H9 (cell line): ENCODE data around the gene PSMB3. TPM values are rescaled to one million over a fixed set of nuclear protein-coding genes. Genes with fewer than 3 reads are reported as not detected.

Experiments used
- DNase-seq: peaks from one replicate; pipeline ENCODE4 v3.0.0-alpha.2; 2017
- H2AFZ ChIP-seq: one replicate; pipeline ENCODE4 v1.6.1; 2013; ENCODE audit warnings: mild to moderate bottlenecking, low read length, control low read depth, moderate library complexity
- H2AK5ac ChIP-seq: 2 replicates; pipeline ENCODE4 v1.6.1; 2013; ENCODE audit warnings: low read length, control low read depth, mixed read lengths; ENCODE audit not compliant: insufficient read length
- H2BK120ac ChIP-seq: one replicate; pipeline ENCODE4 v1.6.1; 2013; ENCODE audit warnings: low read depth, mild to moderate bottlenecking, low read length, control low read depth, inconsistent platforms; ENCODE audit not compliant: poor library complexity, severe bottlenecking
- H2BK12ac ChIP-seq: 2 replicates; pipeline ENCODE4 v1.6.1; 2013; ENCODE audit warnings: low read length, control low read depth, mixed read lengths, low read depth; ENCODE audit not compliant: insufficient read length
- H2BK15ac ChIP-seq: 2 replicates; pipeline ENCODE4 v1.6.1; 2013; ENCODE audit warnings: low read depth, low read length, control low read depth
- H2BK20ac ChIP-seq: one replicate; pipeline ENCODE4 v1.6.1; 2013; ENCODE audit warnings: low read depth, mild to moderate bottlenecking, low read length, control low read depth, inconsistent platforms; ENCODE audit not compliant: poor library complexity, severe bottlenecking
- H2BK5ac ChIP-seq: 2 replicates; pipeline ENCODE4 v1.6.1; 2013; ENCODE audit warnings: low read length, control low read depth, mixed read lengths; ENCODE audit not compliant: insufficient read length
- H3K14ac ChIP-seq: 2 replicates; pipeline ENCODE4 v1.6.1; 2013; ENCODE audit warnings: low read length, control low read depth; ENCODE audit not compliant: insufficient read depth
- H3K18ac ChIP-seq: 2 replicates; pipeline ENCODE4 v1.6.1; 2013; ENCODE audit warnings: low read depth, mild to moderate bottlenecking, mixed read lengths, low read length, control low read depth; ENCODE audit not compliant: insufficient read length
- H3K23ac ChIP-seq: 2 replicates; pipeline ENCODE4 v1.6.1; 2013; ENCODE audit warnings: low read length, control low read depth, mixed read lengths, low read depth; ENCODE audit not compliant: insufficient read length
- H3K23me2 ChIP-seq: 2 replicates; pipeline ENCODE4 v1.6.1; 2013; ENCODE audit warnings: low read depth, mild to moderate bottlenecking, mixed read lengths, low read length, control low read depth; ENCODE audit not compliant: insufficient read length, poor library complexity, severe bottlenecking
- H3K27ac ChIP-seq: 2 replicates; pipeline ENCODE4 v1.5.1; 2013; ENCODE audit warnings: low read length, control low read depth, mixed read lengths, low read depth; ENCODE audit not compliant: insufficient read length
- H3K27me3 ChIP-seq: 2 replicates; pipeline ENCODE4 v1.6.1; 2013; ENCODE audit warnings: low read length, control low read depth, inconsistent platforms; ENCODE audit not compliant: insufficient read depth
- H3K4ac ChIP-seq: 2 replicates; pipeline ENCODE4 v1.6.1; 2013; ENCODE audit warnings: low read depth, mild to moderate bottlenecking, control low read depth, inconsistent platforms, low read length, moderate library complexity
- H3K4me1 ChIP-seq: 2 replicates; pipeline ENCODE4 v1.6.1; 2013; ENCODE audit warnings: low read length, control low read depth, inconsistent platforms; ENCODE audit not compliant: insufficient read depth
- H3K4me2 ChIP-seq: 2 replicates; pipeline ENCODE4 v1.6.1; 2013; ENCODE audit warnings: low read length, control low read depth, mixed read lengths; ENCODE audit not compliant: insufficient read length, insufficient read depth
- H3K56ac ChIP-seq: 2 replicates; pipeline ENCODE4 v1.6.1; 2013; ENCODE audit warnings: low read depth, mild to moderate bottlenecking, mixed read lengths, low read length, control low read depth; ENCODE audit not compliant: insufficient read length
- H3K79me1 ChIP-seq: 2 replicates; pipeline ENCODE4 v1.6.1; 2013; ENCODE audit warnings: low read depth, mild to moderate bottlenecking, moderate library complexity, low read length, control low read depth, inconsistent platforms; ENCODE audit not compliant: insufficient read depth, poor library complexity, severe bottlenecking
- H3K79me2 ChIP-seq: 2 replicates; pipeline ENCODE4 v1.6.1; 2013; ENCODE audit warnings: low read length, control low read depth, inconsistent platforms; ENCODE audit not compliant: insufficient read depth
- H3K9ac ChIP-seq: 2 replicates; pipeline ENCODE4 v1.6.1; 2013; ENCODE audit warnings: low read length, control low read depth, mixed read lengths; ENCODE audit not compliant: insufficient read length; ENCODE audit errors: extremely low read depth
- H3K9me3 ChIP-seq: one replicate; pipeline ENCODE4 v1.6.1; 2013; ENCODE audit warnings: low read depth, low read length, inconsistent platforms; ENCODE audit not compliant: control insufficient read depth
- H3T11ph ChIP-seq: one replicate; pipeline ENCODE4 v1.6.1; 2013; ENCODE audit warnings: mild to moderate bottlenecking, low read length, control low read depth, inconsistent platforms
- H4K20me1 ChIP-seq: one replicate; pipeline ENCODE4 v1.6.1; 2013; ENCODE audit not compliant: control insufficient read depth, insufficient read length, insufficient read depth
- H4K5ac ChIP-seq: 2 replicates; pipeline ENCODE4 v1.6.1; 2013; ENCODE audit warnings: low read depth, mild to moderate bottlenecking, mixed read lengths, low read length, control low read depth; ENCODE audit not compliant: insufficient read length
- H4K8ac ChIP-seq: replicated peaks from 2 replicates; pipeline ENCODE4 v1.6.1; 2013; ENCODE audit warnings: low read length, control low read depth, mixed read lengths, low read depth; ENCODE audit not compliant: insufficient read length
- H4K91ac ChIP-seq: 2 replicates; pipeline ENCODE4 v1.6.1; 2013; ENCODE audit warnings: low read depth, mild to moderate bottlenecking, moderate library complexity, mixed read lengths, low read length, control low read depth; ENCODE audit not compliant: insufficient read length
- H3K27ac Mint-ChIP-seq, 3 experiments: 2 replicates in 2 of 3; 3 replicates in 1 of 3; pipeline ENCODE4 v1.8.0; 2020 to 2021; ENCODE audit warnings: mixed read lengths in 3 of 3, mild to moderate bottlenecking in 1 of 3, moderate library complexity in 1 of 3
- H3K27me3 Mint-ChIP-seq: 2 replicates; pipeline ENCODE4 v1.8.0; 2021; ENCODE audit warnings: low read depth, mild to moderate bottlenecking, moderate library complexity, mixed read lengths
- H3K36me3 Mint-ChIP-seq, 3 experiments: 2 replicates in 2 of 3; 3 replicates in 1 of 3; pipeline ENCODE4 v1.8.0; 2020 to 2021; ENCODE audit warnings: low read depth in 3 of 3, mixed read lengths in 3 of 3; ENCODE audit not compliant: insufficient read depth in 1 of 3
- H3K4me1 Mint-ChIP-seq, 2 experiments: 2 replicates each; pipeline ENCODE4 v1.8.0; 2020; ENCODE audit warnings: mixed read lengths in 2 of 2
- H3K4me3 Mint-ChIP-seq, 2 experiments: 2 replicates in 1 of 2; 3 replicates in 1 of 2; pipeline ENCODE4 v1.8.0; 2020 to 2021; ENCODE audit warnings: mild to moderate bottlenecking in 2 of 2, mixed read lengths in 2 of 2, moderate library complexity in 1 of 2
- H3K9me3 Mint-ChIP-seq, 2 experiments: 2 replicates in 1 of 2; 3 replicates in 1 of 2; pipeline ENCODE4 v1.8.0; 2020; ENCODE audit warnings: mild to moderate bottlenecking in 2 of 2, mixed read lengths in 2 of 2, moderate library complexity in 1 of 2
- WGBS: extraction: QIAGEN DNeasy Blood & Tissue Kit; methylation state at CpG from one replicate; pipeline ENCODE4 v1.1.7; 2013; ENCODE audit warnings: missing lambda C conversion rate, low lambda C conversion rate, mixed read lengths; ENCODE audit not compliant: insufficient read length; ENCODE audit errors: extremely low coverage; 5-methylcytosine and 5-hydroxymethylcytosine counted together
- total RNA-seq: library from RNA; stranded (reverse); gene quantifications from 2 replicates; pipeline ENCODE4 v1.2.1, GENCODE V29; 2021
- TF ChIP-seq, protein P1 (sequence below): fragments of 200-600 bp; sonication (generic); conservative IDR thresholded peaks from 3 replicates; pipeline ENCODE4 v1.8.0; 2021; ENCODE audit warnings: antibody characterized with exemption, mild to moderate bottlenecking

The PSMB3 gene
- total RNA-seq, 1 experiment from 2014 or later = 242 TPM

DNA sequence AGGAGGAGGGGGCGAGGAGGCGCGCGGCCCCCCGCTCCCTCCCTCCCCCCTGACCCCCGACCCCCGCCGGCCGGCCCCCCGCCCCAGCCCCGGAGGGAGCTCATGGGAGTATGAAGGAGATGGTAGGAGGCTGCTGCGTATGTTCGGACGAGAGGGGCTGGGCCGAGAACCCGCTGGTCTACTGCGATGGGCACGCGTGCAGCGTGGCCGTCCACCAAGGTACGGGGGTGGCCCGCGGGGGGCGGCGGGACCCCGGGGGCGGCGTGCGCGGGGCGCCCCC, 47.1 kb upstream of the PSMB3 start:
- H3K9ac ChIP-seq = no peak overlapping the region
- no peak overlapping the region for H4K5ac ChIP-seq
- H4K91ac ChIP-seq = no peak overlapping the region
- no peak overlapping the region for H2BK5ac ChIP-seq
- H4K20me1 ChIP-seq = no peaks in the 10 kb centered on the region
- H4K8ac ChIP-seq = no peak overlapping the region
- no peaks in the 10 kb centered on the region for H3K79me1 ChIP-seq
- H2BK20ac ChIP-seq = no peak overlapping the region
- H3K14ac ChIP-seq = no peak overlapping the region
- no peak overlapping the region for H3K23ac ChIP-seq
- no peak overlapping the region for H2BK12ac ChIP-seq
- TF ChIP-seq, protein P1, sequence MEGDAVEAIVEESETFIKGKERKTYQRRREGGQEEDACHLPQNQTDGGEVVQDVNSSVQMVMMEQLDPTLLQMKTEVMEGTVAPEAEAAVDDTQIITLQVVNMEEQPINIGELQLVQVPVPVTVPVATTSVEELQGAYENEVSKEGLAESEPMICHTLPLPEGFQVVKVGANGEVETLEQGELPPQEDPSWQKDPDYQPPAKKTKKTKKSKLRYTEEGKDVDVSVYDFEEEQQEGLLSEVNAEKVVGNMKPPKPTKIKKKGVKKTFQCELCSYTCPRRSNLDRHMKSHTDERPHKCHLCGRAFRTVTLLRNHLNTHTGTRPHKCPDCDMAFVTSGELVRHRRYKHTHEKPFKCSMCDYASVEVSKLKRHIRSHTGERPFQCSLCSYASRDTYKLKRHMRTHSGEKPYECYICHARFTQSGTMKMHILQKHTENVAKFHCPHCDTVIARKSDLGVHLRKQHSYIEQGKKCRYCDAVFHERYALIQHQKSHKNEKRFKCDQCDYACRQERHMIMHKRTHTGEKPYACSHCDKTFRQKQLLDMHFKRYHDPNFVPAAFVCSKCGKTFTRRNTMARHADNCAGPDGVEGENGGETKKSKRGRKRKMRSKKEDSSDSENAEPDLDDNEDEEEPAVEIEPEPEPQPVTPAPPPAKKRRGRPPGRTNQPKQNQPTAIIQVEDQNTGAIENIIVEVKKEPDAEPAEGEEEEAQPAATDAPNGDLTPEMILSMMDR = no peak
- H3K4me1 Mint-ChIP-seq = peaks cover 42 to 64% of the 10 kb centered on the region in 2 experiments
- peak overlapping the region; percentile 64 to 90; a peak in 4 of 5 replicates for H3K4me3 Mint-ChIP-seq
- H2BK120ac ChIP-seq = no peak overlapping the region
- no peak overlapping the region for H3K4ac ChIP-seq
- H3K79me2 ChIP-seq = no peaks in the 10 kb centered on the region
- H3K27ac Mint-ChIP-seq = no peak overlapping the region
- peaks cover 91% of the 10 kb centered on the region for H3K27me3 Mint-ChIP-seq
- no peak overlapping the region for H2AK5ac ChIP-seq
- peak overlapping the region; percentile 58 for H3K4me2 ChIP-seq
- DNase-seq = no peak
- H3T11ph ChIP-seq = no peak overlapping the region
- no peak overlapping the region for H2AFZ ChIP-seq
- H3K27ac ChIP-seq = no peak overlapping the region
- peaks cover 53% of the 10 kb centered on the region for H3K27me3 ChIP-seq
- no peaks in the 10 kb centered on the region for H3K9me3 ChIP-seq
- H3K18ac ChIP-seq = no peak overlapping the region
- no CpG with 5 or more reads among the region's 32 CpGs for WGBS
- H3K56ac ChIP-seq = no peak overlapping the region
- peaks cover 25% of the 10 kb centered on the region for H3K23me2 ChIP-seq
- no peak overlapping the region for H2BK15ac ChIP-seq
- H3K4me1 ChIP-seq = peaks cover 5% of the 10 kb centered on the region; the same call in 1 of the 2 replicates
- peaks cover 0 to under 1% of the 10 kb centered on the region in 2 experiments; a peak in 3 of 5 replicates for H3K9me3 Mint-ChIP-seq
- H3K36me3 Mint-ChIP-seq = no peaks in the 10 kb centered on the region; a peak in 3 of 7 replicates
